DND-41 (cell line): ENCODE data around the gene TFE3.

Experiments
- ATAC-seq: fragments of 200-7000 bp; cut with Tn5 transposase; 3 replicates; pipeline ENCODE4 v1.9.1; 2021; ENCODE audit warnings: low read depth; ENCODE audit not compliant: insufficient read depth
- DNase-seq: peaks from one replicate; pipeline ENCODE4 v3.0.0-alpha.2; 2020
- H2AFZ ChIP-seq: 2 replicates; pipeline ENCODE4 v1.6.0; 2012; ENCODE audit warnings: low read depth, low read length
- H3K27ac ChIP-seq: 2 replicates; pipeline ENCODE4 v1.5.1; 2012; ENCODE audit warnings: low read length, inconsistent platforms
- H3K27me3 ChIP-seq: fragments of 200-600 bp; sonication (generic); 2 replicates; pipeline ENCODE4 v1.6.0; 2012; ENCODE audit warnings: low read length, mild to moderate bottlenecking, inconsistent platforms; ENCODE audit not compliant: insufficient read depth, poor library complexity
- H3K36me3 ChIP-seq: 2 replicates; pipeline ENCODE4 v1.5.1; 2012; ENCODE audit warnings: low read length, inconsistent platforms; ENCODE audit not compliant: insufficient read depth
- H3K4me1 ChIP-seq: 2 replicates; pipeline ENCODE4 v1.5.1; 2012; ENCODE audit warnings: mild to moderate bottlenecking, low read length; ENCODE audit not compliant: insufficient read depth
- H3K4me2 ChIP-seq: 2 replicates; pipeline ENCODE4 v1.6.0; 2012; ENCODE audit warnings: mild to moderate bottlenecking, moderate library complexity, low read length, inconsistent platforms; ENCODE audit not compliant: insufficient read depth
- H3K4me3 ChIP-seq, 2 experiments: fragments of 200-600 bp in 1 of 2; shearing (Covaris generic) in 1 of 2; 2 replicates each; pipeline ENCODE4 v1.5.1; 2012 to 2016; ENCODE audit warnings: inconsistent platforms in 2 of 2, low read length in 2 of 2, mild to moderate bottlenecking in 2 of 2, low read depth in 1 of 2, moderate library complexity in 1 of 2
- H3K79me2 ChIP-seq: 2 replicates; pipeline ENCODE4 v1.6.0; 2012; ENCODE audit warnings: low read length, inconsistent platforms; ENCODE audit not compliant: insufficient read depth
- H3K9ac ChIP-seq: 2 replicates; pipeline ENCODE4 v1.6.0; 2012; ENCODE audit warnings: low read depth, mild to moderate bottlenecking, inconsistent platforms, low read length, moderate library complexity
- H3K9me3 ChIP-seq: 2 replicates; pipeline ENCODE4 v1.5.1; 2012; ENCODE audit warnings: low read length, moderate library complexity, mild to moderate bottlenecking, inconsistent platforms; ENCODE audit not compliant: insufficient read depth, severe bottlenecking
- H4K20me1 ChIP-seq: 2 replicates; pipeline ENCODE4 v1.6.0; 2012; ENCODE audit warnings: low read length; ENCODE audit not compliant: insufficient read depth
- CTCF ChIP-seq: IDR thresholded peaks from 2 replicates; pipeline ENCODE4 v1.5.1; 2012; ENCODE audit warnings: borderline replicate concordance, low read length, moderate library complexity, mild to moderate bottlenecking; ENCODE audit not compliant: poor library complexity, severe bottlenecking; ENCODE audit errors: extremely low read depth
- EZH2 ChIP-seq: IDR thresholded peaks from 3 replicates; pipeline ENCODE4 v1.6.1; 2012; ENCODE audit warnings: borderline replicate concordance, low read depth, mild to moderate bottlenecking, moderate library complexity, low read length, inconsistent platforms; ENCODE audit not compliant: severe bottlenecking

TFE3 gene

DNA sequence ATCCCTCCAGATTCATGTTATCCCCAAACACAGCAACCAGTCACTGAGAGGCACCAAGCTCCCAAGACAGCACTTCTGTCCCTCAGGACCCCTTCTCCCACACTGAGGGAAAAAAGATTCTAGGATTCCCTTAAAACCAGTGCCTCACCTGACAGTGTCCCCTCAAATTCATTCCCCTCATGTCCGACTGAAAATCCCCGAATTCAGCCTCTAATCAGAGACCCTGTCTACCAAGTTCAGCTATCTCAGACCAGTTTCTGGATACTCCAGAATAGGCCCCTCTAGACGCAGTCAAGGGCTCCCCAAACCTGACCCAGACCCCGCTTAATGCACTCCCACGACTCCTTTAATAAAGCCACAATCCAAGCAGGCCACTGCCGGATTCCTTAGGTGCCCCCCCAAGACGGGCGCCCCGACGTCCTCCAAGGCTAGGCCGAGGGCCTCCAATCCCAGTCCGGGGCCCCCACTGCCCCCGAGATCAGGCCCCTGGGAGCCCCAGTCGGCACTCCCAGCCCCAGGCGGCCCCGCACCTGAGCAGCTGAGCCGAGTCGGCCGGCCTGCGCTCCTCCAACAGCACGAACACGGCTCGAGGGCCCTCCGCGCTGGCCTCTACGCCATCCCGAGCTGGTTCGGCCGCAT, 457 bp downstream of the TFE3 start:
- Histone ChIP-seq H3K4me2 (peak overlapping the region; percentile 88), H3K79me2 (peaks cover 19% of the 10 kb centered on the region)
- peak; percentile 1; the same call in 2 of the 3 replicates for ATAC-seq

DNA sequence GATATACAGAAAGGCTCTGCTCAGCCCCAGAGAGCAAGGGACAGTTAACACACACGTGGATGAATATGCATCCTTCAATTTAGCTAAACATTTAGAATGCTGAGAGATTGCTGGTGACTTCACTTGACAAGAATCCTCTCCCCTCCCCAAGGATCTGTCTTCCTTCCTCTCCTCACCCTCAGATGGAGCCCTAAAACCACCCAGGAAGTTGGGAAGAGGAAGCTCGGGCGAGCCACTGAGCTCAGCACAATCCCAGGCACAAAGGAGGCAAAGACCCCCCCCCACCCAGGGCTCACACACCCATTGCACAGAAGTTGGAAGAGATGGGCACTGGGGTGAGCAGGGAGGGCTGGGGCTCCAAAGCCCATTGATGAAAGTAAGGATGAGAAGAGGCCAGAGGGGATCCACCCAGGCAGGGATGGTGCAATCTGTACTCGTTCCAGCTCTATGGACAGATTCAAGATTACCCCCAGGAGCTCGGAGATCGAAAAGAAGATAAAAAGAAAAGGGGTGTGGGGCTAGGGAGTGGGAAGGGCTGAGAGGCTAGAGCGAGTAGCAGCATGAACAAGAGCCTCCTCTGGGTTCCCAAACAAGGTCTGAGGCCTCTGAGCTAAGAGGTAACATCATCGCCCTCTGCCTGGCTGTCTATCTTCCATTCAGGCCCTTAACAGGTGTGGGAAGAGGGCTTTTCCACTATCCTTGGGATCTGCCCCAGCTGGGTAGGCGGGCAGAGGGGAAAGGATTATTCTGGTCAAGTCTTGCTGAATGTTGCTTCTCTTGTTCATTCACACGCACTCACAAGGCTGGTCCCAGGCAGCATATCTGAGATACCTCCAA, 1.2 kb downstream of the TFE3 start:
- Histone ChIP-seq H3K9ac (peak overlapping the region; percentile 83), H3K36me3 (peaks cover 19% of the 10 kb centered on the region), H3K27me3 (no peaks in the 10 kb centered on the region), H3K27ac (peak overlapping the region; percentile 77), H3K4me1 (peaks cover 48% of the 10 kb centered on the region), H4K20me1 (no peaks in the 10 kb centered on the region), H3K4me3 (peak overlapping the region; percentile 56 to 78), H2AFZ (no peak overlapping the region), H3K9me3 (no peaks in the 10 kb centered on the region), H3K79me2 (peaks cover 19% of the 10 kb centered on the region), H3K4me2 (peak overlapping the region; percentile 88)
- TF ChIP-seq CTCF (no peak), EZH2 (no peak)
- no peak for DNase-seq
- no peak for ATAC-seq

More for the DNA sequence above, 457 bp downstream of the TFE3 start:
- H3K36me3 ChIP-seq, result peaks cover 18% of the 10 kb centered on the region
- H3K9me3 ChIP-seq, result no peaks in the 10 kb centered on the region
- H3K9ac ChIP-seq, result peak overlapping the region; percentile 83
- peak overlapping the region; percentile 60 for H2AFZ ChIP-seq
- TF ChIP-seq CTCF, result no peak
- TF ChIP-seq EZH2, result no peak
- H4K20me1 ChIP-seq, result no peaks in the 10 kb centered on the region
- H3K4me1 ChIP-seq, result peaks cover 48% of the 10 kb centered on the region
- no peaks in the 10 kb centered on the region for H3K27me3 ChIP-seq
- peak overlapping the region; percentile 56 to 78 for H3K4me3 ChIP-seq
- peak overlapping the region; percentile 77 for H3K27ac ChIP-seq
- DNase-seq, result no peak

- Histone ChIP-seq H2AFZ (no peak overlapping the region), H3K36me3 (peaks cover 19% of the 10 kb centered on the region), H3K4me1 (peaks cover 48% of the 10 kb centered on the region), H3K4me2 (peak overlapping the region; percentile 51; the same call in 1 of the 2 replicates), H3K27me3 (no peaks in the 10 kb centered on the region), H3K79me2 (peaks cover 19% of the 10 kb centered on the region), H3K9me3 (no peaks in the 10 kb centered on the region), H4K20me1 (no peaks in the 10 kb centered on the region), H3K27ac (peak overlapping the region; percentile 60; the same call in 1 of the 2 replicates), H3K4me3 (no peak overlapping the region), H3K9ac (0 out of 2 replicates have a peak overlapping the region, but pooled peaks have one; percentile 33)
- no peak for ATAC-seq
- no peak for DNase-seq
- no peak for TF ChIP-seq EZH2
- no peak for TF ChIP-seq CTCF
Measured at GRCh38 chrX:49040376-49040955, 2.7 kb downstream of the TFE3 start.
